Measurements from ENCODE around the gene ITPKC.

ITPKC gene

GRCh38 chr19:40704491-40705361 is 12.2 kb upstream of the ITPKC start:
- FAIRE-seq = no peak
- no peak for TF ChIP-seq CTCF (IDR thresholded peaks at IDR 0.05; ENCODE audit: insufficient read depth, missing control alignments)
- DNase-seq (ENCODE audit: insufficient read length, low spot score) = no peak

GRCh38 chr19:40705362-40705651 is 11.6 kb upstream of the ITPKC start:
- no peak for TF ChIP-seq CTCF (IDR thresholded peaks at IDR 0.05; ENCODE audit: insufficient read depth, missing control alignments)
- no peak for FAIRE-seq
- DNase-seq (ENCODE audit: insufficient read length, low spot score) = no peak

- DNase-seq (ENCODE audit: insufficient read length, low spot score) (no peak), FAIRE-seq (no peak)
- no peak for TF ChIP-seq CTCF (IDR thresholded peaks at IDR 0.05; ENCODE audit: insufficient read depth, missing control alignments)
Observed at GRCh38 chr19:40705950-40706619, 10.8 kb upstream of the ITPKC start.

- no peak for TF ChIP-seq CTCF (IDR thresholded peaks at IDR 0.05; ENCODE audit: insufficient read depth, missing control alignments)
- DNase-seq (ENCODE audit: insufficient read length, low spot score) (no peak), FAIRE-seq (no peak)
Observed at GRCh38 chr19:40707615-40708014, 9.3 kb upstream of the ITPKC start.

- TF ChIP-seq CTCF (IDR thresholded peaks at IDR 0.05; ENCODE audit: insufficient read depth, missing control alignments) = no peak
- DNase-seq (ENCODE audit: insufficient read length, low spot score) (no peak), FAIRE-seq (no peak)
Observed at GRCh38 chr19:40709817-40710216, 7.1 kb upstream of the ITPKC start.

- TF ChIP-seq CTCF (IDR thresholded peaks at IDR 0.05; ENCODE audit: insufficient read depth, missing control alignments) = no peak
- FAIRE-seq = no peak
- no peak for DNase-seq (ENCODE audit: insufficient read length, low spot score)
Observed at GRCh38 chr19:40713939-40714338, 3.0 kb upstream of the ITPKC start.

Data from D721Med (cell line).